ENCODE data around the gene HMBS.
"Not testable (repeated sequence)": the region's sequence is repeated elsewhere in the genome, so short reads cannot be mapped to it uniquely, and the experiment has no call there.

Gene HMBS

GRCh38 chr11:119084663-119085436 is at the start of gene HMBS:
Gene HMBS (plus strand): TSS chr11:119084881. CDS start chr11:119085034, 153 bp downstream.
- DNase-seq, result peak; percentile 90

GRCh38 chr11:119038884-119039283 is 45.8 kb upstream of the HMBS start:
- DNase-seq, result no peak

GRCh38 chr11:119039471-119039870 is 45.2 kb upstream of the HMBS start:
- not testable (repeated sequence) for DNase-seq

GRCh38 chr11:119041821-119042514 is 42.7 kb upstream of the HMBS start:
- DNase-seq, result no peak

- no peak for DNase-seq
Measured at GRCh38 chr11:119042927-119043326, 41.8 kb upstream of the HMBS start.

- DNase-seq, result no peak
Measured at GRCh38 chr11:119044708-119045107, 40.0 kb upstream of the HMBS start.

GRCh38 chr11:119046489-119046888 is 38.2 kb upstream of the HMBS start:
- DNase-seq, result no peak

- no peak for DNase-seq
Measured at GRCh38 chr11:119047205-119047604, 37.5 kb upstream of the HMBS start.

GRCh38 chr11:119048644-119049043 is 36.0 kb upstream of the HMBS start:
- no peak for DNase-seq

- DNase-seq, result no peak
Measured at GRCh38 chr11:119049081-119049480, 35.6 kb upstream of the HMBS start.

GRCh38 chr11:119051440-119052162 is 33.1 kb upstream of the HMBS start:
- no peak for DNase-seq

GRCh38 chr11:119052163-119052814 is 32.4 kb upstream of the HMBS start:
- DNase-seq, result no peak

- DNase-seq, result no peak
Measured at GRCh38 chr11:119054418-119054817, 30.3 kb upstream of the HMBS start.

GRCh38 chr11:119055901-119056300 is 28.8 kb upstream of the HMBS start:
- no peak for DNase-seq

GRCh38 chr11:119056421-119056999 is 28.2 kb upstream of the HMBS start:
- DNase-seq, result no peak

GRCh38 chr11:119057000-119057769 is 27.5 kb upstream of the HMBS start, which contains the start of gene HYOU1:
Gene HYOU1 (minus strand): TSS chr11:119057205. CDS start chr11:119056160, 1,045 bp downstream.
- peak; percentile 89 for DNase-seq

GRCh38 chr11:119059128-119059527 is 25.6 kb upstream of the HMBS start:
- DNase-seq, result not testable (repeated sequence)

- no peak for DNase-seq
Measured at GRCh38 chr11:119061256-119061655, 23.4 kb upstream of the HMBS start.

GRCh38 chr11:119062779-119063178 is 21.9 kb upstream of the HMBS start:
- DNase-seq, result no peak

GRCh38 chr11:119065369-119065768 is 19.3 kb upstream of the HMBS start:
- DNase-seq, result peak; percentile 14

- DNase-seq, result peak; percentile 87
Measured at GRCh38 chr11:119067371-119068222, 17.1 kb upstream of the HMBS start, which contains the start of gene VPS11. Gene VPS11 (plus strand): TSS chr11:119067818. CDS start chr11:119067824, 6 bp downstream.

Data from NCI-H446 treated with DMSO at 0.1 percent for 48 hours (cell line).